GM13977 (cell line): ENCODE data around the gene RNU7-1.

Experiments used
- DNase-seq: peaks from one replicate; pipeline ENCODE4 v3.0.0; 2012; ENCODE audit warnings: low spot score
- in situ Hi-C: fragments of 300-500 bp; cut with MboI; formaldehyde crosslinking; loops from one replicate; pipeline ENCODE4 v1.12.0; 2022; ENCODE audit warnings: low sequenced_read_pairs, low pct_unique_long_range_greater_than_20kb, mixed read lengths, inconsistent platforms; ENCODE audit not compliant: unreplicated experiment
- TF ChIP-seq, protein P1 (sequence below): IDR thresholded peaks from 2 replicates; pipeline ENCODE4 v1.5.1; 2012; ENCODE audit warnings: mild to moderate bottlenecking, control low read depth; ENCODE audit not compliant: insufficient read depth; ENCODE audit errors: extremely low read depth, missing control alignments

RNU7-1 gene

GRCh38 chr12:6932766-6933165, 10.8 kb upstream of the RNU7-1 start:
- no peak for DNase-seq
- in situ Hi-C loops, result loop anchor here (25.0 kb wide), 1 partner anchor 180 kb away; the partner anchor contains the start of gene C1RL
- TF ChIP-seq, protein P1, sequence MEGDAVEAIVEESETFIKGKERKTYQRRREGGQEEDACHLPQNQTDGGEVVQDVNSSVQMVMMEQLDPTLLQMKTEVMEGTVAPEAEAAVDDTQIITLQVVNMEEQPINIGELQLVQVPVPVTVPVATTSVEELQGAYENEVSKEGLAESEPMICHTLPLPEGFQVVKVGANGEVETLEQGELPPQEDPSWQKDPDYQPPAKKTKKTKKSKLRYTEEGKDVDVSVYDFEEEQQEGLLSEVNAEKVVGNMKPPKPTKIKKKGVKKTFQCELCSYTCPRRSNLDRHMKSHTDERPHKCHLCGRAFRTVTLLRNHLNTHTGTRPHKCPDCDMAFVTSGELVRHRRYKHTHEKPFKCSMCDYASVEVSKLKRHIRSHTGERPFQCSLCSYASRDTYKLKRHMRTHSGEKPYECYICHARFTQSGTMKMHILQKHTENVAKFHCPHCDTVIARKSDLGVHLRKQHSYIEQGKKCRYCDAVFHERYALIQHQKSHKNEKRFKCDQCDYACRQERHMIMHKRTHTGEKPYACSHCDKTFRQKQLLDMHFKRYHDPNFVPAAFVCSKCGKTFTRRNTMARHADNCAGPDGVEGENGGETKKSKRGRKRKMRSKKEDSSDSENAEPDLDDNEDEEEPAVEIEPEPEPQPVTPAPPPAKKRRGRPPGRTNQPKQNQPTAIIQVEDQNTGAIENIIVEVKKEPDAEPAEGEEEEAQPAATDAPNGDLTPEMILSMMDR, result no peak

GRCh38 chr12:6934110-6934509, 9.5 kb upstream of the RNU7-1 start:
- in situ Hi-C loops, result loop anchor here (25.0 kb wide), 1 partner anchor 178 kb away; the partner anchor contains the start of gene C1RL
- TF ChIP-seq, protein P1, result no peak
- DNase-seq, result no peak

GRCh38 chr12:6935371-6936193, 8.0 kb upstream of the RNU7-1 start:
- in situ Hi-C loops, result loop anchor here (25.0 kb wide), 1 partner anchor 177 kb away; the partner anchor contains the start of gene C1RL
- DNase-seq, result no peak
- TF ChIP-seq, protein P1, result no peak

GRCh38 chr12:6936194-6936635, 7.4 kb upstream of the RNU7-1 start:
- DNase-seq, result no peak
- in situ Hi-C loops, result loop anchor here (25.0 kb wide), 1 partner anchor 176 kb away; the partner anchor contains the start of gene C1RL
- TF ChIP-seq, protein P1, result no peak

GRCh38 chr12:6936636-6937480, 6.8 kb upstream of the RNU7-1 start:
- TF ChIP-seq, protein P1, result peak; percentile 6
- peak; percentile 65 for DNase-seq
- in situ Hi-C loops, result loop anchor here (25.0 kb wide), 1 partner anchor 175 kb away; the partner anchor contains the start of gene C1RL

GRCh38 chr12:6937481-6938352, 5.9 kb upstream of the RNU7-1 start:
- peak; percentile 91 for DNase-seq
- in situ Hi-C loops, result loop anchor here (25.0 kb wide), 1 partner anchor 175 kb away; the partner anchor contains the start of gene C1RL
- TF ChIP-seq, protein P1, result peak; percentile 97
